GM20431 (cell line): ENCODE measurements around the gene PAIP2B.

Experiments used
- in situ Hi-C: fragments of 300-500 bp; cut with MseI, MboI; formaldehyde crosslinking; loops from one replicate; pipeline ENCODE4 v1.15.0; 2020; ENCODE audit warnings: low sequenced_read_pairs; ENCODE audit not compliant: unreplicated experiment

The PAIP2B gene

GRCh38 chr2:71156573-71156972 lies 70.3 kb downstream of the PAIP2B start:
- in situ Hi-C loops, result no loop called here

GRCh38 chr2:71155846-71156245 lies 71.1 kb downstream of the PAIP2B start:
- in situ Hi-C loops, result no loop called here

- in situ Hi-C loops, result no loop called here
Measured at GRCh38 chr2:71154798-71155197, 72.1 kb downstream of the PAIP2B start.

- in situ Hi-C loops, result no loop called here
Measured at GRCh38 chr2:71154279-71154678, 72.6 kb downstream of the PAIP2B start.

GRCh38 chr2:71153585-71154224 lies 73.2 kb downstream of the PAIP2B start:
- in situ Hi-C loops, result no loop called here

- in situ Hi-C loops, result no loop called here
Measured at GRCh38 chr2:71151620-71152019, 75.3 kb downstream of the PAIP2B start.

GRCh38 chr2:71150082-71150816 lies 76.7 kb downstream of the PAIP2B start:
- in situ Hi-C loops, result no loop called here

- in situ Hi-C loops, result no loop called here
Measured at GRCh38 chr2:71148506-71149063, 78.3 kb downstream of the PAIP2B start.

GRCh38 chr2:71143782-71144181 lies 83.1 kb downstream of the PAIP2B start:
- in situ Hi-C loops, result no loop called here

- in situ Hi-C loops, result no loop called here
Measured at GRCh38 chr2:71136174-71136573, 90.7 kb downstream of the PAIP2B start.

- in situ Hi-C loops, result no loop called here
Measured at GRCh38 chr2:71133603-71134002, 93.3 kb downstream of the PAIP2B start.
